HCT116 (cell line): Measurements from ENCODE around the gene RNF150.

Experiments used
- CTCF ChIP-seq, 3 experiments: fragments of 200-600 bp in 1 of 3; sonication (generic) in 1 of 3; IDR thresholded peaks in 2 of 3; conservative IDR thresholded peaks in 1 of 3; 2 replicates each; pipeline ENCODE4 v1.5.1; 2012 to 2017; ENCODE audit warnings: low read depth in 2 of 3, low read length in 2 of 3, antibody characterized with exemption in 1 of 3, borderline replicate concordance in 1 of 3, control low read depth in 1 of 3, mild to moderate bottlenecking in 1 of 3, mixed read lengths in 1 of 3, mixed run types in 1 of 3, moderate library complexity in 1 of 3; ENCODE audit not compliant: insufficient read depth in 1 of 3
- EZH2 ChIP-seq: fragments of 200-600 bp; sonication (generic); IDR thresholded peaks from 2 replicates; pipeline ENCODE4 v1.6.1; 2017; ENCODE audit warnings: antibody characterized with exemption, mixed run types
- EZH2phosphoT487 ChIP-seq: fragments of 200-600 bp; IDR thresholded peaks from 2 replicates; pipeline ENCODE4 v1.6.1; 2018; ENCODE audit warnings: antibody characterized with exemption, borderline replicate concordance
- POLR2A ChIP-seq: IDR thresholded peaks from 2 replicates; pipeline ENCODE4 v1.7.0; 2011; ENCODE audit warnings: borderline replicate concordance; ENCODE audit not compliant: insufficient read depth, insufficient read length; ENCODE audit errors: extremely low read depth
- POLR2AphosphoS5 ChIP-seq: IDR thresholded peaks from 2 replicates; pipeline ENCODE4 v1.6.1; 2011; ENCODE audit warnings: mild to moderate bottlenecking, low read depth, low read length, moderate library complexity
- REST ChIP-seq: IDR thresholded peaks from 2 replicates; pipeline ENCODE4 v1.6.1; 2012; ENCODE audit warnings: low read depth
- SP1 ChIP-seq: IDR thresholded peaks from 2 replicates; pipeline ENCODE4 v1.6.1; 2012; ENCODE audit warnings: low read depth
- TCF7L2 ChIP-seq: IDR thresholded peaks from 2 replicates; pipeline ENCODE4 v1.7.0; 2011; ENCODE audit warnings: borderline replicate concordance, inconsistent platforms; ENCODE audit not compliant: insufficient read depth, insufficient read length; ENCODE audit errors: extremely low read depth
- ZNF274 ChIP-seq: fragments of 200-500 bp; sonication (Bioruptor generic); IDR thresholded peaks from 2 replicates; pipeline ENCODE4 v1.6.1; 2014; ENCODE audit warnings: mild to moderate bottlenecking, low read depth, low read length, inconsistent platforms

- TF ChIP-seq CTCF (IDR thresholded peaks at IDR 0.05 in 2 of 3, conservative IDR thresholded peaks at IDR 0.05 in 1 of 3; ENCODE audit: borderline replicate concordance in 1 of 3, insufficient read depth in 1 of 3, low read depth in 2 of 3, low read length in 2 of 3) = no peak
- TF ChIP-seq SP1 = no peak
- TF ChIP-seq POLR2AphosphoS5 = no peak
- TF ChIP-seq POLR2A = no peak
- no peak for TF ChIP-seq EZH2phosphoT487
- no peak for TF ChIP-seq ZNF274
- no peak for TF ChIP-seq REST
- TF ChIP-seq TCF7L2 = no peak
- TF ChIP-seq EZH2 = no peak
Measured at GRCh38 chr4:141077611-141078225, 55.6 kb downstream of the RNF150 start.
